HG03378 (cell line): Measurements from ENCODE around the gene AP3B1.
A peak's percentile ranks its signal among the peaks of the same experiment; 100 is the strongest.

Experiments
- ATAC-seq: cut with Tn5 transposase; IDR thresholded peaks from one replicate; pipeline ENCODE4 v1.9.1; 2021; ENCODE audit warnings: mild to moderate bottlenecking, moderate library complexity; ENCODE audit not compliant: unreplicated experiment

The AP3B1 gene, protein sequence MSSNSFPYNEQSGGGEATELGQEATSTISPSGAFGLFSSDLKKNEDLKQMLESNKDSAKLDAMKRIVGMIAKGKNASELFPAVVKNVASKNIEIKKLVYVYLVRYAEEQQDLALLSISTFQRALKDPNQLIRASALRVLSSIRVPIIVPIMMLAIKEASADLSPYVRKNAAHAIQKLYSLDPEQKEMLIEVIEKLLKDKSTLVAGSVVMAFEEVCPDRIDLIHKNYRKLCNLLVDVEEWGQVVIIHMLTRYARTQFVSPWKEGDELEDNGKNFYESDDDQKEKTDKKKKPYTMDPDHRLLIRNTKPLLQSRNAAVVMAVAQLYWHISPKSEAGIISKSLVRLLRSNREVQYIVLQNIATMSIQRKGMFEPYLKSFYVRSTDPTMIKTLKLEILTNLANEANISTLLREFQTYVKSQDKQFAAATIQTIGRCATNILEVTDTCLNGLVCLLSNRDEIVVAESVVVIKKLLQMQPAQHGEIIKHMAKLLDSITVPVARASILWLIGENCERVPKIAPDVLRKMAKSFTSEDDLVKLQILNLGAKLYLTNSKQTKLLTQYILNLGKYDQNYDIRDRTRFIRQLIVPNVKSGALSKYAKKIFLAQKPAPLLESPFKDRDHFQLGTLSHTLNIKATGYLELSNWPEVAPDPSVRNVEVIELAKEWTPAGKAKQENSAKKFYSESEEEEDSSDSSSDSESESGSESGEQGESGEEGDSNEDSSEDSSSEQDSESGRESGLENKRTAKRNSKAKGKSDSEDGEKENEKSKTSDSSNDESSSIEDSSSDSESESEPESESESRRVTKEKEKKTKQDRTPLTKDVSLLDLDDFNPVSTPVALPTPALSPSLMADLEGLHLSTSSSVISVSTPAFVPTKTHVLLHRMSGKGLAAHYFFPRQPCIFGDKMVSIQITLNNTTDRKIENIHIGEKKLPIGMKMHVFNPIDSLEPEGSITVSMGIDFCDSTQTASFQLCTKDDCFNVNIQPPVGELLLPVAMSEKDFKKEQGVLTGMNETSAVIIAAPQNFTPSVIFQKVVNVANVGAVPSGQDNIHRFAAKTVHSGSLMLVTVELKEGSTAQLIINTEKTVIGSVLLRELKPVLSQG

GRCh38 chr5:78294248-78295034 lies at the start of gene AP3B1:
Gene AP3B1, minus strand, starts transcription at chr5:78294698. Its CDS starts 119 bp downstream, at chr5:78294579.
- peak; percentile 82 for ATAC-seq

DNA sequence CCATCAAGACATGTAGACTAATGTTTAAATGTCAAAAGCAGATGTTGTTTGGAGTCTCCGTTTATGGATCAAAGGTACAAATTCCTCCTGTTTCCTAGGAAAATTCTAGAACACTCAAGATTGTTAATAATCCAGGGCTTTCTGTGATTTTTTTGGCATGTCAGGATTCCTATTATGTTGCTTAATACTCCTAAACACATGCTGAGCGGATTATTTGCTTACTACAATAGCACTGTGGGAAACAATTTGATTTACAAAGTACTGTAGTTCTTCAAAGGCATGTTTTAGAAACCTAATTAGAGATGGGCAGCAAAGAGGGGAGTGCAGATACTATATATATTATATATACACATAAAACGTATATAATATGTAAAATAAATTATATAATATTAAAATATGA lies 46.9 kb upstream of the AP3B1 start:
- no peak for ATAC-seq

- no peak for ATAC-seq
Observed at GRCh38 chr5:78339617-78340436, 45.3 kb upstream of the AP3B1 start.

GRCh38 chr5:78336698-78337097 lies 42.2 kb upstream of the AP3B1 start:
- ATAC-seq: no peak

DNA sequence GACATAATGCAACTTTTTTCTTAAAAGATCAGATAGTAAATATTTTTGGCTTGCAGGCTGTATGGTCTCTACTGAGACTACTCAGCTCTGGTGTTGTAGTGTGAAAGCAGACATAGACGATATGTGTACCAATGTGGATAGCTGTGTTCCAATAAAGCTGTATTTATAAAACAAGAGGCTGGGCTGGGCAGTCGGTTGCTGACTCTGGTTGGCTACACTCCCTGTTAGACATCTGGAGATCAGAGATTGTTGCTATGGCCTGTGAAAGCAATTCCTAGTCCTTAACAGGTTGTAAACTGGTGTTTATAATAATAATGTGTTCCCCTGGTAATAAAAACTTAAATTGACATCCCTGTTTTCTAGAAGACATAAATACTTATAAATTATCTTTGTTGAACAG lies 41.5 kb upstream of the AP3B1 start:
- ATAC-seq: no peak

DNA sequence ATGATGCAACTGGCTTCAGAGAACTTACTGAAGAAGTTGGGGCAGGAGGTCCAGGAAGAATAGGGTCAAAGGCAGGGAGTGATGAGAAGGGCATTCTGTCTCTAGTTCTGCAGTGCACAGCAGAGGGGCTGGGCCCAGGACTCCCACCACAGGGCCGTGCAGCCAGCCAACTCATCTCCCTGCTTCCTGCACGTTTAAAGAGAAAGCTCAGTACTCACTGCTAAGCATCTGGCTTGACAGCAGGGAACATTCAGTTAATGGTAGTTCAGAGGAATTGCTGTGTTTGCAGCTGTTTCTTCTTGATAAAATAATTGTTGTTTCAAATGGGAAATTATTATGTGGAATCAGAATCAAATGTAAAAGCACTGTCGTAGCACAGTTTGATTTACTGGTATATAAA lies 40.3 kb upstream of the AP3B1 start:
- no peak for ATAC-seq

- ATAC-seq: no peak
Observed at GRCh38 chr5:78331523-78332080, 37.1 kb upstream of the AP3B1 start.

- no peak for ATAC-seq
Observed at GRCh38 chr5:78328585-78329173, 34.2 kb upstream of the AP3B1 start.

DNA sequence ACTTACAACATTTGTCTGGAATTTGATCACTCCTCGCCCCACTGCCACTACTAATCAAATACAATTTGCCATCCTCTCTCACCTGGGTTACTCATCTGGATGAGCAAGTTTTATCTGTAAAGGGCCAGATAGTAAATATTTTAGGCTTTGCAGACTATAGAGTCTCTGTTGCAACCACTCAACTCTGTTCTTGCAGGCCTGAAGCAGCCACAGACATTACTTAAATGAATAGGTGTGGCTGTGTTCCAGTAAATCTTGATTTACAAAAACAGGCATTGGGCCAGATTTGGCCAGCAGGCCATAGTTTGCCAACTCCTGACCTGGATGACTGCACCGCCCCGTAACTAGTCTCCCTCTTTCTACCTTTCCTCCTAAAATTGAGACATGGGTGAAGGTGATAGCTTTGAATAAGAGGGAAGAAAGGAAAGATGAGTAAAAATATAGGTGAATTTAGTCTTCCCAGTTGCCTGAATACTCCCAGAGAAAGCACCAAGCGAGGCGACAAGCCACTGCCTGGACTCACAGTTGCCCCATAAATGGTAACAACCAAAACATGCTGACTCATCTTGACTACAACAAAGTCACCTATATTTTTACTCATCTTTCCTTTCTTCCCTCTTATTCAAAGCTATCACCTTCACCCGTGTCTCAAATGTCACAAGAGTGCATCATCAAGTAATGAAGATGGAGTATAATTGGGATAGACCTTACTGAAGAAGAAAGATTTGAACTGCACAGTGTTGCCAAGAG lies 33.4 kb upstream of the AP3B1 start:
- ATAC-seq: no peak

DNA sequence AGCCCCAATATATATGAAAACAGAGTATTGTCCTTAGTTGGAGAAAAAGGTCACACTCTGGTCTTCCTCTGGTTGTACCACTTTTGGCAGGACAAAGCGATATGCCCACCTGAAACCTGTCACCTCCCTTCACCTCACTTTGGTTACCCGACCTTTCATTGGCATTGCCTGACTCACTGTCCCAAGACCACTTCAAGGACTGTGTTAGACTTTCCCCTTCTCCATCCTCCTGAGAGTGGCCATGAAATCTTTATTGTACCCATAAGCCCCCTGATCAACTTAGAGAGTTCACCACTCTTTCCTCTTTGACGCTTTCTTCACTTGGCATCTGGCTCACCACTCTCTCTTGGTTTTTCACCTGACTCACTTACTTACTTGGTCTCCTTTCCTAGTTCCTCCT lies 32.4 kb upstream of the AP3B1 start:
- ATAC-seq: no peak

DNA sequence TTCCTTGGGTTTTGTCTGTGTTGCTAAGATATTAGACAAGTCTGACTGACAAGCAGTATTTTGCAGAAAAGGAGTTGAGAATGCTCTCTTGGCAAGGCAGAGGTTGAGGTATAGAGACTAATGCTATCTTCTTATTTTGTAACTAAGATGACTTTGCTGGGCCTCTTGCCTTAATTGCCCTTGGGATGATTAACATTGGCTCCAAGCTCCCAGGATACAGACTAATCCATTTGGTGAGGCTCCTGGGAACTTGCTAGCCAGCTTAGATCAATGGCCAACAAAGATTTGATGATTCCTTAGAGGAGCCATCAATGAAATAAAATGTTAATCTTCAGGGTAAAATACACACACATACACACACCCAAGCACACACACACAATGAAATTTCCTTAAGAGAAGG lies 28.7 kb upstream of the AP3B1 start:
- no peak for ATAC-seq

GRCh38 chr5:78320401-78320800 lies 25.9 kb upstream of the AP3B1 start:
- ATAC-seq: no peak

GRCh38 chr5:78318337-78318736 lies 23.8 kb upstream of the AP3B1 start:
- no peak for ATAC-seq

GRCh38 chr5:78317515-78317914 lies 23.0 kb upstream of the AP3B1 start:
- no peak for ATAC-seq

DNA sequence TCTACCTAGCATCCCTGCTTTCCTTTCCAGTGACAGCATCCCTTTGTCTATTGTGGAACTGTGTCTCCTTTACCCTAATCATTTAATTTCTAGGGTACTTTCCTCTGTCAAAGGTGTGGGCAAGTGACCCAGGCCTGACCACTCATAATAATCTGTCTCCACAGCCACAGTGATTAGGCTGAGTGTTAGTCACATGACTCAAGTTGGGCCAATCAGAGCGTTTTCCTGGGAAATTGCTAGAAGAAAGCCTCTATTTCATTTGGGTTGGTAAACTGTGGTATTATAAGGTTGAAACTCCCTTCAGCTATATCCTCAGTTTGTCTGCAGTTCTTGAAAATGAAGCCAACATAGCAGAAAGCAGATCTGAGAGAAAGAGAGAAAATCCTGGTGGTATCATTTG lies 14.2 kb upstream of the AP3B1 start:
- ATAC-seq: no peak

DNA sequence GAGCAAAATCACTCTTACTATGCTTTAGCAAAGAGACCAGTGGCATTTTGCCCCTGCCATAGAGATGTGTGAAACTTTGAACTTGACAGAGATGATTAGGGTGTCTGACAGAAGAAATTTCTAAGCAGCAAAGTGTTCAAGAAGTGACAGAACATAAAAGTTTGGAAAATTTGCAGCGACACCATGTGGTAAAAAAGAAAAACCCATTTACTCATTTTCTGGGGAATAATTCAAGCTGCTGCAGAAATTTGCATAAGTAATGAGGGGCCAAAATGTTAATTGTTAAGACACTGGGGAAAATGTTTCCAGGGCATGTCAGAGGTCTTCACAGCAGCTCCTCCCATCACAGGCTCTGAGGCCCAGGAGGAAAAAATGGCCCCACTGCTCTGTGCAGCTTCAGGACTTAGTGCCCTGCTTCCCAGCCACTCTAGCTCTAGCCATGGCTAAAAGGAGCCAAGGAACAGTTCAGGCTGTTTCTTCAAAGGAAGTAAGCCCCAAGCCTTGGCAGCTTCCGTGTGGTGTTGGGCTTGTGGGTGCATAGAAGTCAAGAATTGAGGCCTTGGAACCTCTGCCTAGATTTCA lies 6.1 kb upstream of the AP3B1 start:
- no peak for ATAC-seq

DNA sequence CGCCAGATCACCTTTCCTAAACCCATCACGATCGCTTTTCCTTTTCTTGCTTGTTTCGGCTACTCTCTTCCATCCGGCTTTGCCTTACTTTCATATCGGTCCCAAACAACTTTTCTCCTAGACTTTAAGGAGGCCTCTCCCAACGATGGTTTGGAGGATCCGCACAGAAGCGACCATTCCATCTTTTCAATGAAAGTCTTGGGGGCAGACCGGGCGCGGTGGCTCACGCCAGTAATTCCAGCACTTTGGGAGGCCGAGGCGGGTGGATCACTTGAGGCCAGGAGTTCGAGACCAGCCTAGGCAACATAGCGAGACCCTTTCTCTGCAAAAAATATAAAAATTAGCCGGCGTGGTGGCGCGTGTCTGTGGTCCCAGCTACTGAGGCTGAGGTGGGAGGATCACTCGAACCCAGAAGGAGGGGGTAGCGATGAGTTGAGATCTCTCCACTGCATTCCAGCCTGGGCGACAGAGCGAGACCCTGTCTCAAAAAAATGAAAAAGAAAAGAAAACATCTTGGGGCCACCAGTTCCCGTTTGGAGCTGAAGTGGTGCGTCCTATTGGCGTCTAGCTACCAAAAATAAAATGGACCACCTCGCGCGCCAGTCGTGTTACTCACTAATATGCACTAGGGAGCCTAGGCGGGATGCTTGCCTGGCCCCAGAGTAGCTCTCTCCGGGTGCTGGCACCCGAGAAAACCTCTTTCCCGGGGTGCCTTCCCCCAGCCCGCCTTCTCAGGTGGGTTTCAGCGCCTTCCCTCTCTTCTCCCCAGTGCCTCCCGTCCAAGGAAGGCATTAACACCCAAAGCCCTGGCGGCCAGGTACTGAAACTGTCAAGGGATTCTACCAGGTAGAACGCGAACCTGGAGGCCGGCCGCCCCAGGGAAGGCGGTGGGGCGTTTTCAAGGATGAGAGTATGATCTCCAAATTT lies 800 bp upstream of the AP3B1 start:
- ATAC-seq: no peak
